PFSK-1 (cell line): ENCODE data around the gene CCL24.

ENCODE experiments used
- FOXP2 ChIP-seq: optimal IDR thresholded peaks from 2 replicates; pipeline ENCODE3; 2011; ENCODE audit warnings: borderline replicate concordance, control low read depth, inconsistent platforms; ENCODE audit not compliant: insufficient read depth; ENCODE audit errors: extremely low read length, extremely low read depth
- POLR2AphosphoS5 ChIP-seq: IDR thresholded peaks from 2 replicates; pipeline ENCODE4 v1.6.1; 2012; ENCODE audit warnings: low read depth, mild to moderate bottlenecking, control low read depth, low read length, moderate library complexity
- SIN3A ChIP-seq: IDR thresholded peaks from 2 replicates; pipeline ENCODE4 v1.6.1; 2012; ENCODE audit warnings: mild to moderate bottlenecking, low read length, moderate library complexity, borderline replicate concordance; ENCODE audit not compliant: insufficient read depth
- TAF1 ChIP-seq: IDR thresholded peaks from 2 replicates; pipeline ENCODE4 v1.6.1; 2012; ENCODE audit warnings: low read length, control low read depth, borderline replicate concordance; ENCODE audit not compliant: insufficient read depth
- TF ChIP-seq, protein P1 (sequence below), 2 experiments: IDR thresholded peaks; 2 replicates each; pipeline versions ENCODE4 v1.6.1 to v1.8.0; 2011 to 2012; ENCODE audit warnings: low read depth in 2 of 2, low read length in 2 of 2, control low read depth in 1 of 2, inconsistent platforms in 1 of 2, mild to moderate bottlenecking in 1 of 2, moderate library complexity in 1 of 2; ENCODE audit not compliant: insufficient read depth in 1 of 2

The CCL24 gene

GRCh38 chr7:75850235-75850634 lies 36.6 kb upstream of the CCL24 start:
- TF ChIP-seq, protein P1, sequence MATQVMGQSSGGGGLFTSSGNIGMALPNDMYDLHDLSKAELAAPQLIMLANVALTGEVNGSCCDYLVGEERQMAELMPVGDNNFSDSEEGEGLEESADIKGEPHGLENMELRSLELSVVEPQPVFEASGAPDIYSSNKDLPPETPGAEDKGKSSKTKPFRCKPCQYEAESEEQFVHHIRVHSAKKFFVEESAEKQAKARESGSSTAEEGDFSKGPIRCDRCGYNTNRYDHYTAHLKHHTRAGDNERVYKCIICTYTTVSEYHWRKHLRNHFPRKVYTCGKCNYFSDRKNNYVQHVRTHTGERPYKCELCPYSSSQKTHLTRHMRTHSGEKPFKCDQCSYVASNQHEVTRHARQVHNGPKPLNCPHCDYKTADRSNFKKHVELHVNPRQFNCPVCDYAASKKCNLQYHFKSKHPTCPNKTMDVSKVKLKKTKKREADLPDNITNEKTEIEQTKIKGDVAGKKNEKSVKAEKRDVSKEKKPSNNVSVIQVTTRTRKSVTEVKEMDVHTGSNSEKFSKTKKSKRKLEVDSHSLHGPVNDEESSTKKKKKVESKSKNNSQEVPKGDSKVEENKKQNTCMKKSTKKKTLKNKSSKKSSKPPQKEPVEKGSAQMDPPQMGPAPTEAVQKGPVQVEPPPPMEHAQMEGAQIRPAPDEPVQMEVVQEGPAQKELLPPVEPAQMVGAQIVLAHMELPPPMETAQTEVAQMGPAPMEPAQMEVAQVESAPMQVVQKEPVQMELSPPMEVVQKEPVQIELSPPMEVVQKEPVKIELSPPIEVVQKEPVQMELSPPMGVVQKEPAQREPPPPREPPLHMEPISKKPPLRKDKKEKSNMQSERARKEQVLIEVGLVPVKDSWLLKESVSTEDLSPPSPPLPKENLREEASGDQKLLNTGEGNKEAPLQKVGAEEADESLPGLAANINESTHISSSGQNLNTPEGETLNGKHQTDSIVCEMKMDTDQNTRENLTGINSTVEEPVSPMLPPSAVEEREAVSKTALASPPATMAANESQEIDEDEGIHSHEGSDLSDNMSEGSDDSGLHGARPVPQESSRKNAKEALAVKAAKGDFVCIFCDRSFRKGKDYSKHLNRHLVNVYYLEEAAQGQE (IDR thresholded peaks at IDR 0.05; ENCODE audit: insufficient read depth in 1 of 2, low read depth in 2 of 2, low read length in 2 of 2) = no peak
- TF ChIP-seq TAF1 = no peak
- no peak for TF ChIP-seq SIN3A
- TF ChIP-seq POLR2AphosphoS5 = no peak
- TF ChIP-seq FOXP2 = no peak

DNA sequence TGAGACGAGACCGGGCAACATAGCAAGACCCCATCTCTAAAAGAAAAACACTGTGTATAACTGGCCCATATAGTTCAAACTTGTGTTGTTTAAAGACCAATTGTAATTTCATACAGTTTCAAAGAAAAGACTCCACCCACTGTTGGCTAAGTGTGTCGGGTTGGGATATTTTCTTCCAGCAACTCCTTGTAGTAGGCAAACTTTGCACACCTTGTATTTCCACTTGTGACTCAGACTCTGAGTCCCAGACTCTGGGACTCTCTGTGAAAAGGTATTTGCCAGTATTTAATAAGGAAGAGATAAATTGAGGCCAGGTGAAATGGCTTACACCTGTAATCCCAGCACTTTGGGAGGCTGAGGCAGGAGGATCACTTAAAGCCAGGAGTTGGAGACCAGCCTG lies 36.0 kb upstream of the CCL24 start:
- TF ChIP-seq SIN3A = no peak
- TF ChIP-seq TAF1 = no peak
- TF ChIP-seq, protein P1 (IDR thresholded peaks at IDR 0.05; ENCODE audit: insufficient read depth in 1 of 2, low read depth in 2 of 2, low read length in 2 of 2) = no peak
- TF ChIP-seq POLR2AphosphoS5 = no peak
- TF ChIP-seq FOXP2 = no peak

GRCh38 chr7:75847707-75848106 lies 34.1 kb upstream of the CCL24 start:
- TF ChIP-seq POLR2AphosphoS5 = no peak

GRCh38 chr7:75844158-75844557 lies 30.6 kb upstream of the CCL24 start:
- TF ChIP-seq FOXP2 (no peak), SIN3A (no peak)
- TF ChIP-seq, protein P1 (IDR thresholded peaks at IDR 0.05; ENCODE audit: insufficient read depth in 1 of 2, low read depth in 2 of 2, low read length in 2 of 2) = no peak

GRCh38 chr7:75843613-75844116 lies 30.1 kb upstream of the CCL24 start:
- TF ChIP-seq POLR2AphosphoS5 (no peak), TAF1 (no peak), FOXP2 (no peak), SIN3A (no peak)
- TF ChIP-seq, protein P1 (IDR thresholded peaks at IDR 0.05; ENCODE audit: insufficient read depth in 1 of 2, low read depth in 2 of 2, low read length in 2 of 2) = no peak

DNA sequence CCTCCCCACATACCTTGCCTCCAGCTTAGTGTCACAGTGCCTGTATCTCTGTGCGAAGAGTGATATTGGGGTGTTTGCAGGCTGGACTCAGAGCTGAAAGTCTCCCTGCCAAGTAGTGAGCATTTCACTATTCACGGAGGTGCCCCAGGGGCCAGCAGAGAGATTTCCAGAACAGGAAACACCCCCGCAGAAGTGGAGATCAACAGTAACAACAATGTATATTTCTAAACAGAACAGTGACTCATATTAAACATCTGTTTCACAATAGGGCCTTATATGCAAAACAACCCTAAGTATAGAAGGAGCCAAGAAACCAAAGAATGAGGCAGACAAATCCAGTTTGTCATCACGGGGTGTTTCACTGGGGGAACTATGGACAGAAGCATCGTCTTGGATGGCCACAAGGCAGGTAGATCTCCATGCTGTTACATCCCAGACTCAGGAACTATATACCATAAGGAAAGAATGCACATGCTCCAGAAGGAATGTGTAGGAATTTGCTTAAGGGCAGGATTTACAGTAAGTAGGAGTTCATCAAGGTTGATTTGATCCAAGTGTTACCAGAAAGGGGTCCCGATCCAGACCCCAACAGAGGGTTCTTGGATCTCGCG lies 29.3 kb upstream of the CCL24 start:
- TF ChIP-seq, protein P1 (IDR thresholded peaks at IDR 0.05; ENCODE audit: insufficient read depth in 1 of 2, low read depth in 2 of 2, low read length in 2 of 2) = no peak
- TF ChIP-seq POLR2AphosphoS5 (no peak), FOXP2 (no peak), TAF1 (no peak), SIN3A (no peak)
